Measurements from ENCODE around the gene ZNF865. TPM values are rescaled to one million over a fixed set of nuclear protein-coding genes. Genes with fewer than 3 reads are reported as not detected.
A peak's percentile ranks its signal among the peaks of the same experiment; 100 is the strongest.

The ZNF865 gene
- total RNA-seq, 1 donor from 2014 or later = 16.1 TPM

GRCh38 chr19:55638864-55639359 lies 33.5 kb downstream of the ZNF865 start:
- Mint-ChIP-seq H3K27me3 (ENCODE audit: low read depth) (no peaks in the 10 kb centered on the region), H3K4me1 (ENCODE audit: low read depth) (peaks cover 68% of the 10 kb centered on the region), H3K27ac (ENCODE audit: unreplicated experiment) (peak overlapping the region; percentile 66), H3K36me3 (ENCODE audit: low read depth) (peaks cover 8% of the 10 kb centered on the region), H3K9me3 (ENCODE audit: low read depth) (no peaks in the 10 kb centered on the region), H3K4me3 (ENCODE audit: unreplicated experiment) (no peak overlapping the region)
- DNase-seq (ENCODE audit: low spot score) = no peak
- peak; percentile 77 for TF ChIP-seq CTCF (IDR thresholded peaks at IDR 0.05)

DNA sequence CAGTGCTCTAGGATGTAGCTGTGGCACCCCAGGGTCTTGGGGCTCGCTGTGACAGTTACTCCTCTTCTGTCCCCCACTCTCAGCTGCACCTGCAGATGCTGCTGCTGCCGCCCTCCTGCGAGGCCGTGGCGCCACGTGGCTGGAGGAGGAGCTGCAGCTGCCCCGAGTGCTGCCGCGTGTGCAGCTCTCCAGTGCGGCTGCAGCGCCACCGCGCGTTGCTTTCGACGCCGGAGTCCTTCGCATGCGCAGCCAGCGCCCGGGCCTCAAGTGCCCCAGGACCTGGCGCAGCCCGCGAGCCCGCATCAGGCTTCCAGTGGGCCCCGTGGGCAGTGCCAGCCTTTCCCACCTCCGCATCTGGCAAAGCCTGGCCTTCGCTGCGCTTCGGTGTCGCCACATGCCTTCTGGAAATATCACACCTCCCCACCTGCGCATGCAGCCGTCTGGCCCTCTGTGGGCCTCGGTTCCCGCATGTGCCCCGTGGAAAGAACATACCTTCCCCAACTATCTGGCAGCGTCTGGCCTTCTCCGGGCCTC lies 34.7 kb downstream of the ZNF865 start:
- DNase-seq (ENCODE audit: low spot score) = no peak
- peak overlapping the region; percentile 84 for H3K4me3 Mint-ChIP-seq (ENCODE audit: unreplicated experiment)
- H3K36me3 Mint-ChIP-seq (ENCODE audit: low read depth) = peaks cover 5% of the 10 kb centered on the region
- H3K27ac Mint-ChIP-seq (ENCODE audit: unreplicated experiment) = peak overlapping the region; percentile 94
- no peaks in the 10 kb centered on the region for H3K9me3 Mint-ChIP-seq (ENCODE audit: low read depth)
- no peak for TF ChIP-seq CTCF (IDR thresholded peaks at IDR 0.05)
- no peaks in the 10 kb centered on the region for H3K27me3 Mint-ChIP-seq (ENCODE audit: low read depth)
- peaks cover 68% of the 10 kb centered on the region for H3K4me1 Mint-ChIP-seq (ENCODE audit: low read depth)

- DNase-seq (ENCODE audit: low spot score) = no peak
- Mint-ChIP-seq H3K4me3 (ENCODE audit: unreplicated experiment) (peak within 1 kb of the TSS; percentile 84), H3K36me3 (ENCODE audit: low read depth) (peaks cover 9% of the 10 kb centered on the region), H3K9me3 (ENCODE audit: low read depth) (no peaks in the 10 kb centered on the region), H3K27ac (ENCODE audit: unreplicated experiment) (peak within 1 kb of the TSS; percentile 94), H3K27me3 (ENCODE audit: low read depth) (no peaks in the 10 kb centered on the region), H3K4me1 (ENCODE audit: low read depth) (peaks cover 68% of the 10 kb centered on the region)
- TF ChIP-seq CTCF (IDR thresholded peaks at IDR 0.05) = no peak
These were observed 35.4 kb downstream of the ZNF865 start, which contains the start of gene ZNF580 for GRCh38 chr19:55640577-55641425. ZNF580 (plus strand) TSS chr19:55641002; CDS start chr19:55642509, 1,507 bp downstream.

DNA sequence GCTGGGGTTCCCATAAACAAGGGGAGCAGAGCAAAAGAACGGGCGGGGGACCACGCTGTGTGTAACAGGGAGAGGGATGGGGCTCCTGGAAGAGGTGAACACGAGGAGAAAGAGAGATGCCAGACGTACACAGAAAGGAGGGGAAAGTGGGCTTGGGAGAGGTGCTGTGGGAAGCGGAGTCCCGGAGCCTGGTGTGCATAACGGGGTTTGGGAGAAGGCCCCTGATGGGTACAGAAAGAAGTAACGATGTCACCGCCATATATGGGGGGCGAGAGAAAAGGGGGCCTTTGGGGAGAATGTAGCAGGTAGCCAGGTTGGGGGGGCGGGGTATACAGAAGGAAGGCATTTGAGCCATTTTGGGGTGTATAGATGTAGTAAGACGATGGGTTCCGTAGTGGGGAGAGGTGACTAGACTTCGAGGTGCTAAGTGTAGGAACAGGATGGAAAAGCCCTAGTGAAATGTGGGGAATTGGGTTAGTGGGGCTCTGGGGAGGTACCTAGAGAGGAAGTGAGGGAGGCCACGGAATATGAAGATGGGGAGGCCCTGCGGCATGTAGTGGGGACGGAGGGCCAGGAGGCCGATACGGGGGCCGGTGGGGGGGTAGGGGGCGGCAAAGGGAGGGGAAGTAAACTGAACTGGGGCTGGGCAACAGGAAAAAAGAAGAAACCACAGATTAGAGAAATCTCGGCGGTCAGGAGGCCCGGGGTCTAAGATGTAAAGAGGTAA lies 36.1 kb downstream of the ZNF865 start:
- H3K4me1 Mint-ChIP-seq (ENCODE audit: low read depth) = peaks cover 60% of the 10 kb centered on the region
- DNase-seq (ENCODE audit: low spot score) = no peak
- H3K9me3 Mint-ChIP-seq (ENCODE audit: low read depth) = no peaks in the 10 kb centered on the region
- H3K4me3 Mint-ChIP-seq (ENCODE audit: unreplicated experiment) = peak overlapping the region; percentile 84
- peak overlapping the region; percentile 84 for H3K27ac Mint-ChIP-seq (ENCODE audit: unreplicated experiment)
- TF ChIP-seq CTCF (IDR thresholded peaks at IDR 0.05) = no peak
- H3K36me3 Mint-ChIP-seq (ENCODE audit: low read depth) = peaks cover 9% of the 10 kb centered on the region
- H3K27me3 Mint-ChIP-seq (ENCODE audit: low read depth) = no peaks in the 10 kb centered on the region

Measured in chondrocyte (in vitro differentiated cells).